ENCODE results near the gene RPL36.

The RPL36 gene

DNA sequence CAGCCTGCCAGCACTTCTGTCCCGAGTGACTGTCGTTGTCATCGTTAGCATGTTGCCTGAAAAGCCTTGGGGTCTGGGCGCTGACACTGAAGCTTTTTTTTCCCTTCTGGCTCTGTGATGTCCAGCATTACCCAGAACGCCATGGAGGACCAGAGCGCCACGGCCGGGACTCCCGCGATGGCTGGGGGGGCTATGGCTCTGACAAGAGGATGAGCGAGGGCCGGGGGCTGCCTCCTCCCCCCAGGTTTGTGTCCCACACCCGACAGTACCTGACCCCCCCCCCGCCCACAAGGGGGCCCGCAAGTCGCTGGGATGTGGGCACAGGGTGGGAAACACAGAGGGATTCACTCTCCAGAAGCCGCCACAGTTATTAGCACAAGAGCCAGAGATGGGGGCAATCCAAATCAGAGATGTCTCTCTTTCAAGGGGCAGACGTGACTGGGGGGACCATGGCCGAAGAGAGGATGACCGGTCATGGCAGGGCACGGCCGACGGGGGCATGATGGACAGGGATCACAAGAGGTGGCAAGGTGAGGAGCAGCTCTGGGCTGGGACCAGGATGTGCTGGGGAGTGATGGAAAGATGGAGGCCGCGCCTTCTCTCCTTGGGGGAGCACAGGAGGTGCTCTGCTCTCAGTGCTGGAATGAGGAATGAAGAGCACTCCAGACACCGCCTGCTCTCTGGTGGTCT, 23.0 kb upstream of the RPL36 start:
- no peak overlapping the region for H3K23ac ChIP-seq (ENCODE audit: low read depth, low read length, poor library complexity)
- peaks cover 64 to 92% of the 10 kb centered on the region in 2 donors for H3K36me3 ChIP-seq (replicated peaks in 1 of 2; ENCODE audit: control insufficient read depth in 2 of 2, insufficient read depth in 2 of 2, low read length in 2 of 2)
- WGBS, 2 donors (ENCODE audit: extremely low coverage in 2 of 2, insufficient read length in 2 of 2, insufficient replicate concordance in 1 of 2): no CpG with 5 or more reads among the region's 26 CpGs
- H2BK120ac ChIP-seq (ENCODE audit: low read depth, low read length): no peak overlapping the region
- DNase-seq (ENCODE audit: low spot score): no peak
- no peak overlapping the region for H3K4me2 ChIP-seq (ENCODE audit: insufficient read depth, low read length, poor library complexity, severe bottlenecking)
- H3K27ac ChIP-seq (replicated peaks; ENCODE audit: low read length): peak overlapping the region; percentile 24
- no peak overlapping the region for H2BK15ac ChIP-seq (ENCODE audit: low read length)
- no peak overlapping the region for H4K91ac ChIP-seq (ENCODE audit: low read depth, low read length, poor library complexity)
- no peak overlapping the region for H2BK5ac ChIP-seq (ENCODE audit: low read length)
- H2AK5ac ChIP-seq (ENCODE audit: low read depth, low read length): no peak overlapping the region
- no peak overlapping the region for H3K4me3 ChIP-seq (ENCODE audit: low read length in 2 of 2)
- no peak overlapping the region for H2BK12ac ChIP-seq (ENCODE audit: low read length)
- H3K9ac ChIP-seq (ENCODE audit: low read depth, low read length, poor library complexity): no peak overlapping the region
- no peak overlapping the region for H3K14ac ChIP-seq (ENCODE audit: low read length)
- no peak overlapping the region for H2AFZ ChIP-seq (ENCODE audit: low read length)
- H3K27me3 ChIP-seq (ENCODE audit: control insufficient read depth in 3 of 3, insufficient read depth in 3 of 3, low read depth in 1 of 3, low read length in 3 of 3): no peaks in the 10 kb centered on the region
- no peak overlapping the region for H4K8ac ChIP-seq (ENCODE audit: low read depth, low read length)
- peaks cover 4% of the 10 kb centered on the region for H3K79me1 ChIP-seq (ENCODE audit: low read depth, low read length)
- H3K4ac ChIP-seq (ENCODE audit: low read length): no peak overlapping the region
- no peaks in the 10 kb centered on the region for H3K9me3 ChIP-seq (replicated peaks in 1 of 2; ENCODE audit: control insufficient read depth in 2 of 2, insufficient read depth in 1 of 2, low read depth in 1 of 2, low read length in 2 of 2)
- H3K4me1 ChIP-seq (ENCODE audit: control insufficient read depth in 2 of 2, insufficient read depth in 1 of 2, low read depth in 1 of 2, low read length in 2 of 2): peaks cover 0 to 4% of the 10 kb centered on the region in 2 donors
- H3K18ac ChIP-seq (ENCODE audit: low read length): no peak overlapping the region

DNA sequence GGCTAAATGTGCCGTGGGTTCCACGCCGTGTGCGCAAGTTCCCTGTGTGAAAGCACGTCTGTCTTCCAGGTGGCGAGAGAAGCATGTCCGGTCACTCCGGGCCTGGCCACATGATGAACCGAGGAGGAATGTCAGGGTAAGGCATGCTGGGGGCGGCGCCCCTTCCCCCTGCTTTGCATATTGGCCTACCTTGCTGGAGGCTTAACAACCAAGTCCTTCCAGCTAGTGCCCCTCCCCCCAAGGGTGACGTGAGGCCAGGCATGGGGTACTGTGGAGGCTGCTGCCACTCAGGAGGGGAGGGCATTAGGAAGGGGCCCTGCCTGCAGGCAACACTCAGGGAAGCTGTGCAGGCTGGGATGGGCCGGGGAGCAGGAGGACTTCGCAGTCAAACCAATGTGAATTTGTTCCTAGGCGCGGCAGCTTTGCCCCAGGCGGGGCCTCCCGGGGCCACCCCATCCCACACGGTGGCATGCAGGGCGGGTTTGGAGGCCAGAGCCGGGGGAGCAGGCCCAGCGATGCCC, 22.3 kb upstream of the RPL36 start:
- H3K9ac ChIP-seq (ENCODE audit: low read depth, low read length, poor library complexity): no peak overlapping the region
- peak overlapping the region; percentile 63 for H2BK12ac ChIP-seq (ENCODE audit: low read length)
- peak overlapping the region; percentile 82 for H4K8ac ChIP-seq (ENCODE audit: low read depth, low read length)
- H2BK120ac ChIP-seq (ENCODE audit: low read depth, low read length): no peak overlapping the region
- DNase-seq (ENCODE audit: low spot score): no peak
- H2AFZ ChIP-seq (ENCODE audit: low read length): no peak overlapping the region
- H2AK5ac ChIP-seq (ENCODE audit: low read depth, low read length): no peak overlapping the region
- peak overlapping the region; percentile 91 for H3K23ac ChIP-seq (ENCODE audit: low read depth, low read length, poor library complexity)
- H3K14ac ChIP-seq (ENCODE audit: low read length): no peak overlapping the region
- H3K27me3 ChIP-seq (ENCODE audit: control insufficient read depth in 3 of 3, insufficient read depth in 3 of 3, low read depth in 1 of 3, low read length in 3 of 3): no peaks in the 10 kb centered on the region
- no peaks in the 10 kb centered on the region for H3K9me3 ChIP-seq (replicated peaks in 1 of 2; ENCODE audit: control insufficient read depth in 2 of 2, insufficient read depth in 1 of 2, low read depth in 1 of 2, low read length in 2 of 2)
- peaks cover 0 to 4% of the 10 kb centered on the region in 2 donors for H3K4me1 ChIP-seq (ENCODE audit: control insufficient read depth in 2 of 2, insufficient read depth in 1 of 2, low read depth in 1 of 2, low read length in 2 of 2)
- H3K36me3 ChIP-seq (replicated peaks in 1 of 2; ENCODE audit: control insufficient read depth in 2 of 2, insufficient read depth in 2 of 2, low read length in 2 of 2): peaks cover 60 to 86% of the 10 kb centered on the region in 2 donors
- H2BK5ac ChIP-seq (ENCODE audit: low read length): no peak overlapping the region
- no peak overlapping the region for H3K4me2 ChIP-seq (ENCODE audit: insufficient read depth, low read length, poor library complexity, severe bottlenecking)
- H4K91ac ChIP-seq (ENCODE audit: low read depth, low read length, poor library complexity): no peak overlapping the region
- WGBS, 2 donors (ENCODE audit: extremely low coverage in 2 of 2, insufficient read length in 2 of 2, insufficient replicate concordance in 1 of 2): no CpG with 5 or more reads among the region's 22 CpGs
- no peak overlapping the region for H3K18ac ChIP-seq (ENCODE audit: low read length)
- H3K79me1 ChIP-seq (ENCODE audit: low read depth, low read length): peaks cover 4% of the 10 kb centered on the region
- no peak overlapping the region for H3K4me3 ChIP-seq (ENCODE audit: low read length in 2 of 2)
- H3K4ac ChIP-seq (ENCODE audit: low read length): no peak overlapping the region
- H2BK15ac ChIP-seq (ENCODE audit: low read length): no peak overlapping the region
- peak overlapping the region; percentile 24 for H3K27ac ChIP-seq (replicated peaks; ENCODE audit: low read length)

DNA sequence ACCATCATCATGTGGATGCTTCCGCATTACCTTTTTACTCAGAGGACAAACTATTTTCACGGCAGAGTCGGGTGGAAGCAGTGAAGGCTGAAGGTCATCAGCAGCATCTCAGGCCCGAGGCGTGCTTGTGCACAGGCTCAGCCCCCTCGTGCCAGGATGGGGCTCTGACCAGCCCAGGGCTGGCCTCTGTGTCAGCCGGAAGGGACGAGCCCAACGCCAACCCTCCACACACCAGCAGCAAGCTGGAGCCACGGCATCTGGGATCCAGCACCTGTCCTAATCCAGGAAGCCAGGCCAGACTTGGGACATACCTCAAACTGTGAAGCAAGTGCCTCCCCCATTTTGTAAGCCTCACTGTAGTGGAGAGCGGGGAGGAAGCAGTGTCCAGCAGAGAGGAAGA, 20.9 kb upstream of the RPL36 start:
- H3K27me3 ChIP-seq (ENCODE audit: control insufficient read depth in 3 of 3, insufficient read depth in 3 of 3, low read depth in 1 of 3, low read length in 3 of 3): no peaks in the 10 kb centered on the region
- peaks cover 50 to 80% of the 10 kb centered on the region in 2 donors for H3K36me3 ChIP-seq (replicated peaks in 1 of 2; ENCODE audit: control insufficient read depth in 2 of 2, insufficient read depth in 2 of 2, low read length in 2 of 2)
- no peak overlapping the region for H3K4me2 ChIP-seq (ENCODE audit: insufficient read depth, low read length, poor library complexity, severe bottlenecking)
- no peak overlapping the region for H3K27ac ChIP-seq (replicated peaks; ENCODE audit: low read length)
- H4K91ac ChIP-seq (ENCODE audit: low read depth, low read length, poor library complexity): no peak overlapping the region
- peak overlapping the region; percentile 38 for H3K18ac ChIP-seq (ENCODE audit: low read length)
- peaks cover 0 to 4% of the 10 kb centered on the region in 2 donors for H3K4me1 ChIP-seq (ENCODE audit: control insufficient read depth in 2 of 2, insufficient read depth in 1 of 2, low read depth in 1 of 2, low read length in 2 of 2)
- no peak overlapping the region for H4K8ac ChIP-seq (ENCODE audit: low read depth, low read length)
- H3K79me1 ChIP-seq (ENCODE audit: low read depth, low read length): peaks cover 4% of the 10 kb centered on the region
- no peak overlapping the region for H2BK5ac ChIP-seq (ENCODE audit: low read length)
- no peak overlapping the region for H2BK12ac ChIP-seq (ENCODE audit: low read length)
- no peaks in the 10 kb centered on the region for H3K9me3 ChIP-seq (replicated peaks in 1 of 2; ENCODE audit: control insufficient read depth in 2 of 2, insufficient read depth in 1 of 2, low read depth in 1 of 2, low read length in 2 of 2)
- no CpG with 5 or more reads among the region's 11 CpGs for WGBS, 2 donors (ENCODE audit: extremely low coverage in 2 of 2, insufficient read length in 2 of 2, insufficient replicate concordance in 1 of 2)
- no peak overlapping the region for H3K4ac ChIP-seq (ENCODE audit: low read length)
- DNase-seq (ENCODE audit: low spot score): no peak
- H2BK120ac ChIP-seq (ENCODE audit: low read depth, low read length): no peak overlapping the region
- no peak overlapping the region for H2AK5ac ChIP-seq (ENCODE audit: low read depth, low read length)
- peak overlapping the region; percentile 43 for H3K23ac ChIP-seq (ENCODE audit: low read depth, low read length, poor library complexity)
- no peak overlapping the region for H2AFZ ChIP-seq (ENCODE audit: low read length)
- H3K9ac ChIP-seq (ENCODE audit: low read depth, low read length, poor library complexity): no peak overlapping the region
- no peak overlapping the region for H3K4me3 ChIP-seq (ENCODE audit: low read length in 2 of 2)
- H2BK15ac ChIP-seq (ENCODE audit: low read length): no peak overlapping the region
- H3K14ac ChIP-seq (ENCODE audit: low read length): no peak overlapping the region

DNA sequence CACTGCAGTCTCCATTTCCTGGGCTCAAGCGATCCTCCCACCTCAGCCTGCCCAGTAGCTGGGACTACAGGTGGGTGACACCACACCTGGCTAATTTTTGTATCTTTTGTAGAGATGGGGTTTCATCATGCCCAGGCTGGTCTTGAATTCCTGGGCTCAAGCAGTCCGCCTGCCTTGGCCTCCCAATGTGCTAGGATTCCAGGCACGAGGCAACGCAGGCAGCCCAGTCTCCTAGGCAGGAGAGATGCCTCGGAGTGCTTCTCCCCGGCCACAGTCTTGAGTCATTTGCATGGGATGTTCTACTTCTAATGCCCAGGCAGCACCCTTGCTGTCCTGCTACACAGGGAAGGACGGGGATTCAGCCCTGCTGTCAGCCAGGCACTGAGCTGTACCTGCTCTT, 18.5 kb upstream of the RPL36 start:
- no CpG with 5 or more reads among the region's 7 CpGs for WGBS, 2 donors (ENCODE audit: extremely low coverage in 2 of 2, insufficient read length in 2 of 2, insufficient replicate concordance in 1 of 2)

More for the DNA sequence above, 18.5 kb upstream of the RPL36 start:
- no peak overlapping the region for H3K4me2 ChIP-seq (ENCODE audit: insufficient read depth, low read length, poor library complexity, severe bottlenecking)
- no peak overlapping the region for H3K4ac ChIP-seq (ENCODE audit: low read length)
- H3K9ac ChIP-seq (ENCODE audit: low read depth, low read length, poor library complexity): no peak overlapping the region
- no peak overlapping the region for H2AK5ac ChIP-seq (ENCODE audit: low read depth, low read length)
- H3K27me3 ChIP-seq (ENCODE audit: control insufficient read depth in 3 of 3, insufficient read depth in 3 of 3, low read depth in 1 of 3, low read length in 3 of 3): no peaks in the 10 kb centered on the region
- no peak overlapping the region for H3K4me3 ChIP-seq (ENCODE audit: low read length in 2 of 2)
- no peak overlapping the region for H4K8ac ChIP-seq (ENCODE audit: low read depth, low read length)
- H2BK5ac ChIP-seq (ENCODE audit: low read length): no peak overlapping the region
- no peak overlapping the region for H2BK15ac ChIP-seq (ENCODE audit: low read length)
- H3K27ac ChIP-seq (replicated peaks; ENCODE audit: low read length): no peak overlapping the region
- H3K14ac ChIP-seq (ENCODE audit: low read length): no peak overlapping the region
- peaks cover 0 to 1% of the 10 kb centered on the region in 2 donors for H3K9me3 ChIP-seq (replicated peaks in 1 of 2; ENCODE audit: control insufficient read depth in 2 of 2, insufficient read depth in 1 of 2, low read depth in 1 of 2, low read length in 2 of 2)
- H3K23ac ChIP-seq (ENCODE audit: low read depth, low read length, poor library complexity): no peak overlapping the region
- no peak for DNase-seq (ENCODE audit: low spot score)
- no peak overlapping the region for H2AFZ ChIP-seq (ENCODE audit: low read length)
- H3K36me3 ChIP-seq (replicated peaks in 1 of 2; ENCODE audit: control insufficient read depth in 2 of 2, insufficient read depth in 2 of 2, low read length in 2 of 2): peaks cover 30 to 59% of the 10 kb centered on the region in 2 donors
- H4K91ac ChIP-seq (ENCODE audit: low read depth, low read length, poor library complexity): no peak overlapping the region
- H3K4me1 ChIP-seq (ENCODE audit: control insufficient read depth in 2 of 2, insufficient read depth in 1 of 2, low read depth in 1 of 2, low read length in 2 of 2): peaks cover 0 to 4% of the 10 kb centered on the region in 2 donors
- H3K79me1 ChIP-seq (ENCODE audit: low read depth, low read length): peaks cover 9% of the 10 kb centered on the region
- H2BK120ac ChIP-seq (ENCODE audit: low read depth, low read length): no peak overlapping the region
- H2BK12ac ChIP-seq (ENCODE audit: low read length): no peak overlapping the region
- H3K18ac ChIP-seq (ENCODE audit: low read length): no peak overlapping the region

Measured in neuronal stem cell (in vitro differentiated cells).